Vagina (tissue), 2 donors: Measurements from ENCODE around the gene CYP26A1.

Experiments used
- POLR2A ChIP-seq, 2 donors: fragments of 450-650 bp; IDR thresholded peaks; one replicate each; pipeline ENCODE4 v1.6.1; 2017; ENCODE audit warnings: antibody characterized with exemption in 2 of 2, mild to moderate bottlenecking in 2 of 2, moderate library complexity in 2 of 2
- TF ChIP-seq, protein P1 (sequence below), 3 experiments: fragments of 450-650 bp in 2 of 3; fragments of 200-600 bp in 1 of 3; sonication (generic) in 1 of 3; IDR thresholded peaks; one replicate each; pipeline ENCODE4 v1.5.1; 2017 to 2019; ENCODE audit warnings: antibody characterized with exemption in 3 of 3, mild to moderate bottlenecking in 2 of 3, moderate library complexity in 2 of 3

DNA sequence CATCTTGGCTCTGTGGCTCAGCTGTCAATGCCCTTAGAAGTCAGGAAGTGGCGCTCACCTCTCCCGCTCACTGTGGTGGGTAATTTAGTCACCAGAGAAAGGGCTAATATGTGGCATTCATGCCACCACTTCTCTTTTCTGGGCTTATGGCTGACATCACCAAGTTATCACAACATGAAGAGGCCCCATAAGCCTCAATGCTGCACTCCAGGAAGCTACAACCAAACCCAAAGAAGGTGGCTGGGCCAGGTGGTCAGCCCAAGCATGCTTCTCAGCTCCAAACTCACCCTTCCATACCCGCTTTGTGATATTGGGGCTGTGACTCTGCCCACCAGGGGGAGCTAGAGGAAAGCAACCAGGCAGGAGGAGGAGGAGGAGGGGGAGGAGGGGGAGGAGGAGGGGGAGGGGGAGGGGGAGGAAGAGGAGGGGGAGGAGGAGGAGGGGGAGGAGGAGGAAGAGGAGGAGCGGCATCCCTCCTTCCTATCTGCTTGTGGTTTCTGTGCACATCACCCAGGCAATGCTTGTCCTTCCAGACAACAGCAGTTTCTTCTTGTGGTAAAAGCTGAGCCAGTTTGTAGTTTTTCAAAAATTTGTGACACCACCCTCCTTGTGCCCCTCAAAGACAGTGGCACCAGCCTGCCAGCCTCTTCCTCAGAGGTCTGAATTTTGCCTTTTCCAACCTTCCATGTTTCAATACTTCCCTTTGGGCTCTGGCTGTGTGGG, 42.1 kb downstream of the CYP26A1 start:
- TF ChIP-seq, protein P1, sequence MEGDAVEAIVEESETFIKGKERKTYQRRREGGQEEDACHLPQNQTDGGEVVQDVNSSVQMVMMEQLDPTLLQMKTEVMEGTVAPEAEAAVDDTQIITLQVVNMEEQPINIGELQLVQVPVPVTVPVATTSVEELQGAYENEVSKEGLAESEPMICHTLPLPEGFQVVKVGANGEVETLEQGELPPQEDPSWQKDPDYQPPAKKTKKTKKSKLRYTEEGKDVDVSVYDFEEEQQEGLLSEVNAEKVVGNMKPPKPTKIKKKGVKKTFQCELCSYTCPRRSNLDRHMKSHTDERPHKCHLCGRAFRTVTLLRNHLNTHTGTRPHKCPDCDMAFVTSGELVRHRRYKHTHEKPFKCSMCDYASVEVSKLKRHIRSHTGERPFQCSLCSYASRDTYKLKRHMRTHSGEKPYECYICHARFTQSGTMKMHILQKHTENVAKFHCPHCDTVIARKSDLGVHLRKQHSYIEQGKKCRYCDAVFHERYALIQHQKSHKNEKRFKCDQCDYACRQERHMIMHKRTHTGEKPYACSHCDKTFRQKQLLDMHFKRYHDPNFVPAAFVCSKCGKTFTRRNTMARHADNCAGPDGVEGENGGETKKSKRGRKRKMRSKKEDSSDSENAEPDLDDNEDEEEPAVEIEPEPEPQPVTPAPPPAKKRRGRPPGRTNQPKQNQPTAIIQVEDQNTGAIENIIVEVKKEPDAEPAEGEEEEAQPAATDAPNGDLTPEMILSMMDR (IDR thresholded peaks at IDR 0.05) = peak in 1 of 3 experiments; percentile 26
- TF ChIP-seq POLR2A (IDR thresholded peaks at IDR 0.05) = no peak
